H1 (cell line): ENCODE results near the gene VRK3. TPM values are rescaled to one million over a fixed set of nuclear protein-coding genes. Genes with fewer than 3 reads are reported as not detected.

Experiments used
- FOSL1 ChIP-seq: IDR thresholded peaks from 2 replicates; pipeline ENCODE4 v1.6.1; 2011; ENCODE audit warnings: mild to moderate bottlenecking, low read depth, low read length, moderate library complexity; ENCODE audit not compliant: insufficient read depth
- TAF1 ChIP-seq: IDR thresholded peaks from 2 replicates; pipeline ENCODE4 v1.6.1; 2011; ENCODE audit warnings: mild to moderate bottlenecking, low read depth, low read length
- polyA plus RNA-seq, 7 experiments: library from polyadenylated mRNA; depleted of rRNA in 3 of 7; stranded (reverse) in 5 of 7; unstranded in 2 of 7; fragments of >200 nt in 5 of 7; fragments of 200-250 nt in 2 of 7; gene quantifications; 1 replicate in 5 of 7; 2 replicates in 1 of 7; 4 replicates in 1 of 7; pipeline versions ENCODE4 v1.2.1 to v1.2.3, GENCODE V29; 2011 to 2013; ENCODE audit warnings: missing spikeins in 2 of 7, mixed read lengths in 2 of 7
- total RNA-seq: library from RNA; stranded (reverse); fragmentation: NEBNext Ultra II Directional; extraction: Animal tissue kit (Norgen Biotek cat#: 25700); gene quantifications from 2 replicates; pipeline ENCODE4 v1.2.1, GENCODE V29; 2021

VRK3 gene
- total and polyA plus RNA-seq, 2 of the 8 experiments (the other 6 are each of a cell fraction or from before 2014, with no cell fraction given) = 21.3 to 36.1 TPM

DNA sequence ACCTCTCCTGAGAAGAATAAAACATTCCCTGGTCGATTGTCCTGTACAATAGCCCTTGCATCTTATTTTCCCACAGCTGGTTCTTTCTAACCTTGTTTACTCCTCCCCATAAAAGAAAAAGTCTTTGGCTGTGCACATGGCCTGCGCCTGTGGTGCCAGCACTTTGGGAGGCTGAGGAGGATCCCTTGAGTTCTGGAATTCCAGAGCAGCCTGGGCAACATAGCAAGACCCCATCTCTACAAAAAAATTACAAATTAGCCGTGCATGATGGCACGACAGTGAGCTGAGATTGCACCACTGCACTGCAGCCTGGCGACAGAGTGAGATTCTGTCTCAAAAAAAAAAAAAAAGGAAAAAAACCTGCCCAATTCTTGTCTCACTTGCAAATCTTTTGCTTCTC, 88.6 kb downstream of the VRK3 start (continued):
- TF ChIP-seq TAF1 = no peak
- no peak for TF ChIP-seq FOSL1
